Measurements from ENCODE around the gene PTH2.

PTH2 gene

GRCh38 chr19:49430678-49431329 lies 7.6 kb upstream of the PTH2 start:
- no peak for DNase-seq

DNA sequence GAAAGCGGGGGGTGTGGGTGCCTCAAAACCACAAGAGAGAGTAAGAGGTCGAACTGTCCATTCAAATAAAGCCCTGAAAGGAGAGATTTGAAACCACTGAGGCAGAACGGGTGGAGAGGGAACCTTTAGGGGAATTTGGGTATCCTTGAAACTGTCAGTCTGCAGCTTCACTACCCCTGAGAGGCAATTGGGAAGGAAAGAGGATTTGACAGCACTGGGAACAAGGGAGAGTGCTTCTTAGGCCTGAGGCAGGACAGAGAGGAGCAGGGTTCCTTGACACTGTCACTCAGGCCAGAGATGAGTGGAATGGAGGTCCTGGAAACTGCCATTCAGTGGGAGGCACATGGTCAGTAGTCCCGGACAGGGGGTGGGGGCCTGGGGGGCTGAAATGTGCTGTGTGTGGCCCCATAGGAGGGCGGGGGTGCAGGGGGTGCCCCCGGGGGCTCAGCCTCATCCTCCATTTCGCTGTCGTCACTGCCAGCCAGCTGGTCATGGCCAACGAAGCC lies 7.0 kb upstream of the PTH2 start:
- DNase-seq: no peak

- DNase-seq: no peak
Measured at GRCh38 chr19:49428547-49429451, 5.6 kb upstream of the PTH2 start.

DNA sequence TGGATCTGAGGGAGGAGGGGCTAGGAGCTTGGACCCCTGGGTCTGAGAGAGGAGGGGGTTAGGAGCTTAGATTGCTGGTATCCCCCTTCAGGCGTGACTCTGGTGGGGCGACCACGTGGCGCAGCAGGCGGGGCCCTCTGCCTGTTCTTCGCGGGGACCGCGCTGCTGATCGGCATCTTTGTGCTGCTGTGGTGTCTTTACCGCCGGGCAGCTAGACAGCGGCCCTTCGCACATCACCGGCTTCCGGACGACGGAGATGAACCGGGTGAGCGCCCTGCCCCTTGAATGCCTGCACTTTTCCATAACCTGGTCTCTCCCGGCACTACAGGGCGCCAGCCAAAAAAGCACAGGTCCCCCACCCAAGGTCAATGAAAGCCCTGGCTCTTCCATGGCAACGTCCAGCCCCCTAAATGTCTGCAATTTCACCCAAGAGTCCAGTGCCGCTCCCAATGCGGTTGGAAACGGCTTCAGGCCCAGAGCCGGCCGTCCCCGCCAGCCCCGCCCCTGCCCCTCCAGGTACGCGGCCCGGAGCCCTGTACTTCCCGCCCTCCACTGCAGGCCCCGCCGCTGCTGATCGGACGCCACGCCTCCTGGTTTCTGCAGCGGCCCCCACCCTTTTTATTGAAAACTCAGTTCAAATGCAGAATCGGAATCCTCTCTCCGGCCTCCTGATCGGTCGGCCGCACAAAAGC lies 4.8 kb upstream of the PTH2 start:
- no peak for DNase-seq

- DNase-seq: no peak
Measured at GRCh38 chr19:49427339-49427738, 4.1 kb upstream of the PTH2 start.

GRCh38 chr19:49425922-49426592 lies 2.8 kb upstream of the PTH2 start:
- peak; percentile 54 to 69 for DNase-seq

DNA sequence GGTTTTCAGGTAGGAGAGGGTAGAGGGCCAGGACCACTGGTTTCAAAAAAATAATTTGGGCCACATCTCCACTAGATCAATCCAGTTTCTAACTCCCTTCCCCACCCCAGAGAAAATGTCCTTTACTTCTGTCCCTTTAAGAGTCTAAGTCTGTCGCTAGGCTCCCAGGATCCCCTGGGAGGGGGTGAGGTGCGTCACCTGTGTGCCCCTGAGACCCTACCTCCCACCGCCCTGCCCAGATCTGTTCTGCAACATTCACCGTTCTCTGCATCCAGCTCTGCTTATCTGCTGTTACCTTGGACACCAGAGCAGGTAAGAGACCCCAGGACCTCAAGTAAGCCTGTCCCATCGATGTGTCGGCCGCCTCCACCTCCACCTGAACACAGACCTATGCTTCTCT lies 1.9 kb upstream of the PTH2 start, which contains the start of gene GFY:
GFY (plus strand) TSS at position 211 of the 400 bp plus-strand sequence. CDS start 1,043 bp downstream, outside the sequence.
- peak in 1 of 2 experiments; percentile 35 for DNase-seq

DNA sequence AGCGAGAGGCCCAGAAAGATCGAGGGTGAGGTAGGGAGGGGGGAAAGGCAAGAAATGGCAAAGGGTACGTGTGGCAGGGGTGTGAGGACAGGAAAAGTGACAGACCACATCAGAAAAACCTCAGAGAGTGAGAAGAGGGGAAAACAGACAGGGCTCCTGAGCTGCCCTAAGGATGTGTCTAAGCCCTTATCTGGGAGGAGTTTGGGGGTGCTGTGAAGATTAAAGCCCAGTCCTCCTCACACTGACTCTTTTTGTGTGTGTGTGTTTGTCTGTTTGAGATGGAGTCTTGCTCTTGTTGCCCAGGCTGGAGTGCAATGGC lies 703 bp upstream of the PTH2 start:
- no peak for DNase-seq

- DNase-seq: peak; percentile 61 to 85
Measured at GRCh38 chr19:49422407-49423070, 702 bp downstream of the PTH2 start.

- no peak for DNase-seq
Measured at GRCh38 chr19:49421878-49422202, 1.4 kb downstream of the PTH2 start.

GRCh38 chr19:49421039-49421877 lies 2.0 kb downstream of the PTH2 start:
- DNase-seq: peak; percentile 60 to 77

DNA sequence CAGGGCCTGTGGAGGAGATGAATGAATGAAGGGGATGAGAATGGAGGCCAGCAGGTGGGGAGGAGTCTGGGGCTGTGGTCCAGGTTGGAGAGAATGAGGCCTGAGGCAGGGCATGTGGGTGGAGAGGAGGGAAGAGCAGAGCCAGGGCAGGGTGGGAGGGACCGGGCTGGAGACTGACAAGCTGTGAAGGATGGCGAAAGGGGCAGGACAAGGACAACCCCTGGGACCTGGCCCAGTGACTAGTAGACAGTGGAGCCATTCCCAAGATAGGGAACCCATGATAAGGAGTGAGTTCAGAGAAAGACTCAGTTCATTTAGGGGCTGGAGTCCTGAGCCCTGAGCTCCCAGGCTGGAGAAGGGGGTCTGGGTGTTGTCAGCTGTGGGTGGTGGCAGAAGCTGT lies 3.0 kb downstream of the PTH2 start:
- DNase-seq: no peak

DNA sequence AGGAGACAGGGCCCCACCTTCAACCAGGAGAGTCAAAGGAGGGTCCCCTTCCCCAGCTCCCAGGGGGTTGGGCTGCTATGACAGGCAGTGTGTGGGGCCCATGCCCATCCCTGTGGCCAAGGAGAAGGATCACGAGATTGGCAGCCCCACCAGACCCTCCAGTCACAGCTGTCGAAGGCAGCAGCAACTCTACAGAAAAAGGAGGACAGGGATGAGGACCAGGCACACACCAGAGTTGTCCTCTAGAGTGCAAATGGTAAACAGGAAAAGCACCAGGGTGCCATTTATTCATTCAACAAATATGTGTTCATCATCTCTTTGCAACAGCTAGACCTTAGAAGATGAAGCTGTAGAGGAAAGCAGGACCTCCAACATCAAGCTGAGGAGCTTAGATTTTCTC lies 4.1 kb downstream of the PTH2 start:
- no peak for DNase-seq

- no peak for DNase-seq
Measured at GRCh38 chr19:49418511-49418910, 4.7 kb downstream of the PTH2 start.

DNA sequence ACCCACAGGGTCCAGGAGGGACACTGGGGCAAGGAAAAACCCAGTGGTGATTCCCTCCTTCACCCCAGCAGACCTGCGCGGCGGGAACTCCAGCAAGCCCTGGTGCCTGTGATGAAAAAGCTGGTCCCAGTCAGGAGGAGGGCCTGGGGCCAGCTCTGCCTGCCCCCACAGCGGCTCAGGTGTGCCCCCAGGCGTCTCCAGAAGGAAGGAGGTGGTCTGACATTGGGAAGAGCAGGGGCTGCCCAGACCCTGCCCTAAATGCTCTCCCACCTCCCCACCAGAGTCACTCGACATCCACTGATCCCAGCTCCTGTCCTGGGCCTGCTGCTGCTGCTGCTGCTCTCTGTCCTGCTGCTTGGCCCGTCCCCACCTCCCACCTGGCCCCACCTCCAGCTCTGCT lies 6.2 kb downstream of the PTH2 start:
- no peak for DNase-seq

DNA sequence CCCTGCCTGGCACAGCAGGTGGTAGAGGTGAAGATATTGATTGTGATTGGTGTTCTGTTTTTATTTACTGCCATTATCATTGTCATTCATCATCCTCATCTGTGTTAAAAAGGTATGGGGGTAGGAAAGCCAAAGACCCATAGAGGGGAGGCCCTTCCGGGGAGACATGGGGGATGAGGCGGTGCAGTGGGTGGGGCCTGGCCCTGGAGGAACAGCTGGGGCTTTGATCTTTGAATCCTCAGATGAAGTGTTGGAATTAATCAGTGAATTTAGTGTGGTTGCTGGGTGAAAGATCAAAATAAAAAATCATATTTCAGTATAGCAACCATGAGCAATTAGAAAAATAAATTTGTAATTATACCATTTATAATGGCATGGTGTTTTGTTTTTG lies 7.4 kb downstream of the PTH2 start:
- DNase-seq: no peak

DNA sequence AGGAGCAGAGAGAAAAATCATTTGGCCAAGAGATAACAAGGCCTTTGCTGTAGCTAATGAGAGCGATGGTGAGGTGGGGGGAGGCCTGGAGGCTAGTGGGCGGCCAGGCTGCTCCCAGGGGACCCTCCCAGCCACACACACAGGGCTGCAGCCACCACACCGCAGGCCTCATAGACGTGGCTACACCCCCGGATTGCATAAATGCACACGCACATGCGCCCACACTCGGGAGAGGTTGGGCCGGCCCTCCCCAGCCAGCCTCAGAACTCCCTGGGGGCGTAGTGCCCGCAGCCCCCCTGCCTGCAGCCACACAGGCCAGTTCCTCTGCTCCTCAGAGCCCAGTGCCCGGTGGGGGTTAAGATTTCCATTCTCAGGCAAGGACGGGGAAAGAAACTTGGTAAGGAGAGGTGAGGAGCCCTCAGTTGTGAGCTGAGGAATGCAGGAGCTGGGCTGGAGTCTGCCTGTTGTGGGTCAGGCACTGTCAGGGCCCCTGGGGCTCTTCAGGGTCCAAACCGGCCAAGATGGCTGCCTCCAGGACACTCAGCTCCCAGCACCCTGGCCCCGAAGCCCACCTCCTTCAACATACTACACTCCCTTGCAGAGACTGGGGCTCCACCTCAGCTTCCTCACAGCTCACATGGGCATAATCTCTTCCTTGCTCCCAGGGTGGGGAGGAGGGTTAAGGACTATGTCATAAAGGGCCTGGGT lies 8.0 kb downstream of the PTH2 start:
- no peak for DNase-seq

DNA sequence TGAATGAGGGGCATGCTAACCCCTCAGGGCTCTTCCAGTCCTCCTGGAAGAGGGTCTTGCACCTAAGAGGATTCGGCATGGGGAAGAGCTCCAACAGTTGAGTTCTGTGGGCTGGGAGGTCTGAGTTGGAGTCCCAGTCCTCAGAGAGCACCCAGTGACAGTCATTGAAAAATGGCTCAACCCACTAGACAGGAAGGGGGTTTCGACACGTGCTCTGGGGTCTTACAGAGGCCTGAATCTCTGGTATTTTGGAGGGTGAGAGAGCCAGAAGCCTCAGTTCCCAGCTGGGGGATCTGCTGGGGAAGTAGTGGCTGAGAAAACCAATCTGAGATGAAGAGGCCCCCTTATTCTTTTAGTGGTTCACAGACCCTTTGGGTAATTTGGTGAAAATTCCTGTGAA lies 9.0 kb downstream of the PTH2 start:
- DNase-seq: no peak

DNA sequence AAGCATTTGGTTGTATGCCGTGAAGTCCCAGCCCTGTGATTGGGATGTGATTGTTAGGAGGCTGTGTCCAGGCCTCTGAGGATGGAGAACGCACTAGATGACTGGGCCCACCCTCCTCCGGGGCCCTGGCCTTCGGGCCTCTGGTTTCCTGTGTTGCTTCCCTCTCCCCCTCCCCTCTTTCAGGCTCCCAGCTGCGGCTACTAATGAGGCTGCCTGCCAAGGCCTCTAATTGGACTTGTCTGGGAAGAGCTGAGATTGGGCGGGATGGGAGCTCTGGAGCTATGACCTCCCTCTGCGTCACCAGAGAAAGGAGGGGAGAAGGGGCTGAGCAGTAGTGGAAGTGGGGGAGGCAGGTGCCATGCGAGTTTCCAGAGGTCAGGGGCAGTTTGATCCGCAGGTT lies 9.9 kb downstream of the PTH2 start:
- no peak for DNase-seq

DNA sequence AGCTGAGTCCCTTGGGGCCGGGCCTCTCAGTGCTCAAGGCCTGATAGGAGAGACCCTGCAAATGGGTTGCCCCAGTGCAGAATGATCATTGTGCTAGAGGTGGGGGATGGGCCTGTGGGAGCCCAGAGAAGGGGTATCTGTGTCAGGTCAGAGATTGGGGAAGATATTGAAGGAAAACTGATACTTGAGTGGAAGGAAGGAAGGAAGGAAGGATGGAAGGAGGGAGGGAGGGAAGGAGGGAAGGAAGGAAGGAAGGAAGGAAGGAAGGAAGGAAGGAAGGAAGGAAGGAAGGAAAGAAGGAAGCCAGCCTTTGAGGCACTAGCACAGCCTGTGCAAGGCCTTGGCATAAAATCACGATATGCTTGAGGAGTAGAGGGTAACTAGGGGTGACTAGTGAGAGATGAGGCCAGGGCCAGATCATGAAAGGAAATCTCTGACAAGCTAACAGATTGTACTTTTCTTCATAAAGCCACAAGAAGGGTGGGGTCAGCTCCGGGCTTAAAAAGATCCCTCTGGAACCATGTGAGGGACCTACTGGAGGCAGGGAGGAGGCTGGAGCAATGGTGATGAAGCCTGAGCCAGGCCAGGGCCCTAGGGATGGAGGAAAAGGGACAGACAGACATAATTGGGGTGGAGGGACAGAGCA lies 11.4 kb downstream of the PTH2 start:
- no peak for DNase-seq

Data from NCI-H1930 (cell line).